ENCODE results near the gene HSD17B8. TPM values are rescaled to one million over a fixed set of nuclear protein-coding genes. Genes with fewer than 3 reads are reported as not detected.
A peak's percentile ranks its signal among the peaks of the same experiment; 100 is the strongest.

Gene HSD17B8
- total RNA-seq, 1 donor from 2014 or later: 13.3 TPM

- ATAC-seq: peak; percentile 95 to 96
- peaks cover 16% of the 10 kb centered on the region for H3K4me1 ChIP-seq
- H3K9me3 ChIP-seq: no peaks in the 10 kb centered on the region
- H3K27ac ChIP-seq: peak overlapping the region; percentile 42
- H3K36me3 ChIP-seq: no peaks in the 10 kb centered on the region
- H3K4me3 ChIP-seq: peak overlapping the region; percentile 58
- intact Hi-C loops (cut with DNase I): no loop called here
- TF ChIP-seq CTCF (IDR thresholded peaks at IDR 0.05): peak; percentile 94
- H3K27me3 ChIP-seq (ENCODE audit: low read depth): no peaks in the 10 kb centered on the region
- peak; percentile 90 for DNase-seq
Observed at GRCh38 chr6:33161354-33162331, 42.8 kb upstream of the HSD17B8 start.

GRCh38 chr6:33163540-33163939 lies 40.9 kb upstream of the HSD17B8 start:
- Histone ChIP-seq H3K4me1 (peaks cover 16% of the 10 kb centered on the region), H3K9me3 (no peaks in the 10 kb centered on the region), H3K36me3 (no peaks in the 10 kb centered on the region), H3K27ac (no peak overlapping the region), H3K27me3 (ENCODE audit: low read depth) (no peaks in the 10 kb centered on the region), H3K4me3 (no peak overlapping the region)
- no peak for ATAC-seq
- intact Hi-C loops (cut with DNase I): no loop called here
- TF ChIP-seq CTCF (IDR thresholded peaks at IDR 0.05): no peak
- no peak for DNase-seq

GRCh38 chr6:33164176-33164575 lies 40.3 kb upstream of the HSD17B8 start:
- intact Hi-C loops (cut with DNase I): no loop called here
- Histone ChIP-seq H3K4me1 (peaks cover 16% of the 10 kb centered on the region), H3K36me3 (no peaks in the 10 kb centered on the region), H3K9me3 (no peaks in the 10 kb centered on the region), H3K4me3 (no peak overlapping the region), H3K27me3 (ENCODE audit: low read depth) (no peaks in the 10 kb centered on the region), H3K27ac (no peak overlapping the region)
- no peak for TF ChIP-seq CTCF (IDR thresholded peaks at IDR 0.05)
- no peak for DNase-seq
- no peak for ATAC-seq

- Histone ChIP-seq H3K9me3 (no peaks in the 10 kb centered on the region), H3K4me1 (peaks cover 16% of the 10 kb centered on the region), H3K4me3 (no peak overlapping the region), H3K27me3 (ENCODE audit: low read depth) (no peaks in the 10 kb centered on the region), H3K36me3 (no peaks in the 10 kb centered on the region), H3K27ac (no peak overlapping the region)
- TF ChIP-seq CTCF (IDR thresholded peaks at IDR 0.05): no peak
- no peak for ATAC-seq
- intact Hi-C loops (cut with DNase I): no loop called here
- DNase-seq: no peak
Observed at GRCh38 chr6:33164665-33165373, 39.6 kb upstream of the HSD17B8 start.

- Histone ChIP-seq H3K27me3 (ENCODE audit: low read depth) (no peaks in the 10 kb centered on the region), H3K4me1 (peaks cover 13% of the 10 kb centered on the region), H3K27ac (no peak overlapping the region), H3K9me3 (no peaks in the 10 kb centered on the region), H3K4me3 (no peak overlapping the region), H3K36me3 (no peaks in the 10 kb centered on the region)
- no peak for TF ChIP-seq CTCF (IDR thresholded peaks at IDR 0.05)
- ATAC-seq: no peak
- no peak for DNase-seq
- intact Hi-C loops (cut with DNase I): no loop called here
Observed at GRCh38 chr6:33165581-33166258, 38.7 kb upstream of the HSD17B8 start.

All from lower lobe of right lung (tissue), 2 donors.